Globus pallidus (tissue), 1 donor: ENCODE data around the gene SOHLH2.

Source experiments
- DNase-seq: peaks from one replicate; pipeline ENCODE4 v3.0.0-alpha.2; 2015; ENCODE audit warnings: low spot score

Gene SOHLH2

GRCh38 chr13:36214163-36214921 is at the start of gene SOHLH2:
Gene SOHLH2 (minus strand): TSS chr13:36214556. CDS start chr13:36214526, 30 bp downstream.
- DNase-seq = no peak

- no peak for DNase-seq
Measured at GRCh38 chr13:36261976-36262375, 47.6 kb upstream of the SOHLH2 start.

- DNase-seq = no peak
Measured at GRCh38 chr13:36261011-36261410, 46.7 kb upstream of the SOHLH2 start.

- DNase-seq = no peak
Measured at GRCh38 chr13:36259361-36260137, 45.2 kb upstream of the SOHLH2 start.

- no peak for DNase-seq
Measured at GRCh38 chr13:36258831-36259230, 44.5 kb upstream of the SOHLH2 start.

- DNase-seq = no peak
Measured at GRCh38 chr13:36251526-36251925, 37.2 kb upstream of the SOHLH2 start.

GRCh38 chr13:36251017-36251416 is 36.7 kb upstream of the SOHLH2 start:
- no peak for DNase-seq

GRCh38 chr13:36248700-36249099 is 34.3 kb upstream of the SOHLH2 start:
- DNase-seq = no peak

- DNase-seq = no peak
Measured at GRCh38 chr13:36244990-36245389, 30.6 kb upstream of the SOHLH2 start.

- no peak for DNase-seq
Measured at GRCh38 chr13:36244073-36244472, 29.7 kb upstream of the SOHLH2 start.

- DNase-seq = no peak
Measured at GRCh38 chr13:36242761-36243160, 28.4 kb upstream of the SOHLH2 start.

GRCh38 chr13:36231236-36231635 is 16.9 kb upstream of the SOHLH2 start:
- DNase-seq = no peak

GRCh38 chr13:36224730-36225129 is 10.4 kb upstream of the SOHLH2 start:
- no peak for DNase-seq

- no peak for DNase-seq
Measured at GRCh38 chr13:36219883-36220282, 5.5 kb upstream of the SOHLH2 start.

- DNase-seq = no peak
Measured at GRCh38 chr13:36217456-36217855, 3.1 kb upstream of the SOHLH2 start.

- DNase-seq = no peak
Measured at GRCh38 chr13:36212789-36213188, 1.6 kb downstream of the SOHLH2 start.

GRCh38 chr13:36211567-36211966 is 2.8 kb downstream of the SOHLH2 start:
- no peak for DNase-seq

GRCh38 chr13:36210738-36211137 is 3.6 kb downstream of the SOHLH2 start:
- DNase-seq = no peak

GRCh38 chr13:36207672-36208071 is 6.7 kb downstream of the SOHLH2 start:
- DNase-seq = no peak

GRCh38 chr13:36193151-36193855 is 21.1 kb downstream of the SOHLH2 start:
- DNase-seq = no peak

GRCh38 chr13:36192166-36192565 is 22.2 kb downstream of the SOHLH2 start:
- no peak for DNase-seq

- no peak for DNase-seq
Measured at GRCh38 chr13:36190771-36191170, 23.6 kb downstream of the SOHLH2 start.

- DNase-seq = no peak
Measured at GRCh38 chr13:36188441-36188840, 25.9 kb downstream of the SOHLH2 start.
